Type B pancreatic cell (in vitro differentiated cells): ENCODE results near the gene SMARCB1. TPM values are rescaled to one million over a fixed set of nuclear protein-coding genes. Genes with fewer than 3 reads are reported as not detected.

Source experiments
- DNase-seq: peaks from one replicate; pipeline ENCODE4 v3.0.0; 2021; ENCODE audit warnings: mixed read lengths; ENCODE audit not compliant: unreplicated experiment; ENCODE audit errors: extremely low spot score
- H3K27ac Mint-ChIP-seq: 2 replicates; pipeline ENCODE4 v1.8.0; 2021; ENCODE audit warnings: mild to moderate bottlenecking, mixed read lengths
- H3K27me3 Mint-ChIP-seq: 2 replicates; pipeline ENCODE4 v1.8.0; 2021; ENCODE audit warnings: mixed read lengths
- H3K36me3 Mint-ChIP-seq: 2 replicates; pipeline ENCODE4 v1.8.0; 2021; ENCODE audit warnings: mixed read lengths
- H3K4me1 Mint-ChIP-seq: one replicate; pipeline ENCODE4 v1.8.0; 2021; ENCODE audit warnings: mixed read lengths; ENCODE audit not compliant: unreplicated experiment
- H3K4me3 Mint-ChIP-seq: 2 replicates; pipeline ENCODE4 v1.8.0; 2021; ENCODE audit warnings: mild to moderate bottlenecking, mixed read lengths
- H3K9me3 Mint-ChIP-seq: 2 replicates; pipeline ENCODE4 v1.8.0; 2021; ENCODE audit warnings: mixed read lengths
- CTCF ChIP-seq: fragments of 200-600 bp; sonication (generic); conservative IDR thresholded peaks from 2 replicates; pipeline ENCODE4 v1.5.0; 2021; ENCODE audit warnings: antibody characterized with exemption, mild to moderate bottlenecking
- total RNA-seq: library from RNA; stranded (reverse); gene quantifications from 2 replicates; pipeline ENCODE4 v1.2.1, GENCODE V29; 2021; ENCODE audit warnings: low replicate concordance

The SMARCB1 gene
- total RNA-seq, 1 donor from 2014 or later, result 159 TPM

GRCh38 chr22:23767673-23768548 lies 18.9 kb upstream of the SMARCB1 start, which contains the start of gene CHCHD10:
TSS of gene CHCHD10 (minus strand) at chr22:23767972. CDS start at chr22:23767874, 98 bp downstream.
- peak within 1 kb of the TSS; percentile 88 for H3K4me3 Mint-ChIP-seq
- H3K27ac Mint-ChIP-seq, result peak within 1 kb of the TSS; percentile 61
- no peaks in the 10 kb centered on the region for H3K36me3 Mint-ChIP-seq
- TF ChIP-seq CTCF, result peak; percentile 93
- H3K27me3 Mint-ChIP-seq, result no peaks in the 10 kb centered on the region
- peak; percentile 89 for DNase-seq
- peaks cover 3% of the 10 kb centered on the region for H3K4me1 Mint-ChIP-seq
- H3K9me3 Mint-ChIP-seq, result no peaks in the 10 kb centered on the region

GRCh38 chr22:23769321-23769965 lies 17.3 kb upstream of the SMARCB1 start:
- no peak for TF ChIP-seq CTCF

GRCh38 chr22:23772315-23772648 lies 14.5 kb upstream of the SMARCB1 start:
- no peak for TF ChIP-seq CTCF
- H3K36me3 Mint-ChIP-seq, result no peaks in the 10 kb centered on the region
- no peak overlapping the region for H3K27ac Mint-ChIP-seq
- peak overlapping the region; percentile 83 for H3K4me3 Mint-ChIP-seq
- no peak for DNase-seq
- peaks cover 6% of the 10 kb centered on the region for H3K27me3 Mint-ChIP-seq
- peaks cover 24% of the 10 kb centered on the region for H3K4me1 Mint-ChIP-seq
- H3K9me3 Mint-ChIP-seq, result no peaks in the 10 kb centered on the region

More at GRCh38 chr22:23769321-23769965, 17.3 kb upstream of the SMARCB1 start:
- no peaks in the 10 kb centered on the region for H3K9me3 Mint-ChIP-seq
- peaks cover 14% of the 10 kb centered on the region for H3K4me1 Mint-ChIP-seq
- no peak for DNase-seq
- H3K27ac Mint-ChIP-seq, result no peak overlapping the region
- H3K4me3 Mint-ChIP-seq, result peak overlapping the region; percentile 14
- H3K36me3 Mint-ChIP-seq, result no peaks in the 10 kb centered on the region
- peaks cover 6% of the 10 kb centered on the region for H3K27me3 Mint-ChIP-seq

GRCh38 chr22:23772649-23773473 lies 13.9 kb upstream of the SMARCB1 start, which contains the start of gene MMP11:
TSS of gene MMP11 (plus strand) at chr22:23772849. CDS start at chr22:23772871, 22 bp downstream.
- Mint-ChIP-seq H3K27ac (peak within 1 kb of the TSS; percentile 11), H3K4me3 (peak within 1 kb of the TSS; percentile 83)

More at GRCh38 chr22:23772649-23773473, 13.9 kb upstream of the SMARCB1 start, which contains the start of gene MMP11:
- H3K36me3 Mint-ChIP-seq, result no peaks in the 10 kb centered on the region
- no peaks in the 10 kb centered on the region for H3K9me3 Mint-ChIP-seq
- DNase-seq, result no peak
- peaks cover 6% of the 10 kb centered on the region for H3K27me3 Mint-ChIP-seq
- peaks cover 24% of the 10 kb centered on the region for H3K4me1 Mint-ChIP-seq
- no peak for TF ChIP-seq CTCF
